Liver (tissue), 9 donors: ENCODE measurements around the gene CHMP3. TPM values are rescaled to one million over a fixed set of nuclear protein-coding genes. Genes with fewer than 3 reads are reported as not detected.

ENCODE experiments used
- DNase-seq: peaks from one replicate; pipeline ENCODE4 v3.0.0-alpha.2; 2017; ENCODE audit warnings: low spot score
- H3K27ac ChIP-seq, 2 donors: one replicate each; pipeline ENCODE4 v1.7.0; 2013; ENCODE audit warnings: inconsistent platforms in 2 of 2, low read length in 2 of 2, control low read depth in 1 of 2, low read depth in 1 of 2, mild to moderate bottlenecking in 1 of 2
- H3K27me3 ChIP-seq, 4 donors: one replicate each; pipeline versions ENCODE4 v1.6.1 to v1.7.0; 2013; ENCODE audit warnings: low read length in 3 of 4, inconsistent platforms in 1 of 4, mild to moderate bottlenecking in 1 of 4, moderate library complexity in 1 of 4; ENCODE audit not compliant: control insufficient read depth in 4 of 4, insufficient read depth in 4 of 4
- H3K36me3 ChIP-seq, 4 donors: one replicate each; pipeline versions ENCODE4 v1.6.1 to v1.7.0; 2013; ENCODE audit warnings: low read length in 3 of 4, mild to moderate bottlenecking in 3 of 4, low read depth in 1 of 4, moderate library complexity in 1 of 4; ENCODE audit not compliant: control insufficient read depth in 4 of 4, insufficient read depth in 3 of 4
- H3K4me1 ChIP-seq, 4 donors: one replicate each; pipeline versions ENCODE4 v1.6.1 to v1.7.0; 2013; ENCODE audit warnings: low read length in 3 of 4, mild to moderate bottlenecking in 3 of 4, moderate library complexity in 1 of 4; ENCODE audit not compliant: control insufficient read depth in 4 of 4, insufficient read depth in 4 of 4
- H3K4me3 ChIP-seq, 3 donors: one replicate each; pipeline versions ENCODE4 v1.6.1 to v1.7.0; 2013; ENCODE audit warnings: low read length in 3 of 3, control low read depth in 1 of 3, low read depth in 1 of 3, mild to moderate bottlenecking in 1 of 3
- H3K9ac ChIP-seq, 2 donors: one replicate each; pipeline ENCODE4 v1.7.0; 2013; ENCODE audit warnings: low read length in 2 of 2, mild to moderate bottlenecking in 2 of 2, moderate library complexity in 2 of 2, control low read depth in 1 of 2, low read depth in 1 of 2
- H3K9me3 ChIP-seq, 4 donors: one replicate each; pipeline versions ENCODE4 v1.6.1 to v1.7.0; 2013; ENCODE audit warnings: low read length in 3 of 4; ENCODE audit not compliant: control insufficient read depth in 4 of 4
- CTCF ChIP-seq: fragments of 150-350 bp; IDR thresholded peaks from 2 replicates; pipeline ENCODE4 v1.5.1; 2017; ENCODE audit warnings: improper control_type of control experiment, low read depth, low read length; ENCODE audit not compliant: missing input control
- EGR1 ChIP-seq, 2 donors: IDR thresholded peaks; 2 replicates each; pipeline ENCODE4 v1.6.1; 2016 to 2018; ENCODE audit warnings: antibody characterized with exemption in 2 of 2, low read depth in 2 of 2
- FOXA1 ChIP-seq: IDR thresholded peaks from 2 replicates; pipeline ENCODE4 v1.6.1; 2016; ENCODE audit warnings: antibody characterized with exemption
- FOXA2 ChIP-seq: IDR thresholded peaks from 2 replicates; pipeline ENCODE4 v1.6.1; 2016; ENCODE audit warnings: antibody characterized with exemption
- GABPA ChIP-seq, 2 donors: IDR thresholded peaks in 1 of 2; conservative IDR thresholded peaks in 1 of 2; 2 replicates each; pipeline ENCODE4 v1.6.1; 2016; ENCODE audit warnings: antibody characterized with exemption in 2 of 2, mild to moderate bottlenecking in 1 of 2, moderate library complexity in 1 of 2
- HNF4A ChIP-seq, 2 donors: conservative IDR thresholded peaks; 2 replicates each; pipeline ENCODE4 v1.6.1; 2016; ENCODE audit warnings: antibody characterized with exemption in 2 of 2, mild to moderate bottlenecking in 2 of 2
- HNF4G ChIP-seq: IDR thresholded peaks from 2 replicates; pipeline ENCODE4 v1.6.1; 2016; ENCODE audit warnings: antibody characterized with exemption
- JUND ChIP-seq, 2 donors: IDR thresholded peaks; 2 replicates each; pipeline ENCODE4 v1.6.1; 2016; ENCODE audit warnings: antibody characterized with exemption in 2 of 2
- MAX ChIP-seq: IDR thresholded peaks from 2 replicates; pipeline ENCODE4 v1.6.1; 2016; ENCODE audit warnings: antibody characterized with exemption
- NR2F2 ChIP-seq: IDR thresholded peaks from 2 replicates; pipeline ENCODE4 v1.6.1; 2016; ENCODE audit warnings: antibody characterized with exemption
- RAD21 ChIP-seq, 2 donors: IDR thresholded peaks; 2 replicates each; pipeline ENCODE4 v1.6.1; 2016; ENCODE audit warnings: antibody characterized with exemption in 2 of 2, mild to moderate bottlenecking in 2 of 2
- REST ChIP-seq: IDR thresholded peaks from 2 replicates; pipeline ENCODE4 v1.6.1; 2016; ENCODE audit warnings: antibody characterized with exemption, mild to moderate bottlenecking
- RXRA ChIP-seq, 2 donors: IDR thresholded peaks; 2 replicates each; pipeline ENCODE4 v1.6.1; 2017 to 2018; ENCODE audit warnings: antibody characterized with exemption in 2 of 2, mild to moderate bottlenecking in 1 of 2
- SP1 ChIP-seq: IDR thresholded peaks from 2 replicates; pipeline ENCODE4 v1.6.1; 2018; ENCODE audit warnings: antibody characterized with exemption, mild to moderate bottlenecking
- TAF1 ChIP-seq: conservative IDR thresholded peaks from 2 replicates; pipeline ENCODE4 v1.6.1; 2016; ENCODE audit warnings: antibody characterized with exemption, mild to moderate bottlenecking
- YY1 ChIP-seq: IDR thresholded peaks from 2 replicates; pipeline ENCODE4 v1.6.1; 2016; ENCODE audit warnings: antibody characterized with exemption, mild to moderate bottlenecking
- WGBS: extraction: QIAGEN DNeasy Blood & Tissue Kit; methylation state at CpG from one replicate; pipeline ENCODE4 v1.1.7; 2013; 5-methylcytosine and 5-hydroxymethylcytosine counted together
- polyA plus RNA-seq, 2 donors: library from polyadenylated mRNA; stranded (reverse) in 1 of 2; unstranded in 1 of 2; fragments of 200-250 nt in 1 of 2; fragments of >200 nt in 1 of 2; fragmentation: Nextera tagmentation in 1 of 2; extraction: Ambion mirVana in 1 of 2; gene quantifications; one replicate each; pipeline versions ENCODE4 v1.2.1 to v1.2.3, GENCODE V29; 2013 to 2015
- total RNA-seq, 2 donors: library from RNA; depleted of rRNA; stranded (reverse); fragments of >200 nt; gene quantifications; one replicate each; pipeline ENCODE4 v1.2.3, GENCODE V29; 2014
- TF ChIP-seq, protein P1 (sequence below): IDR thresholded peaks from 2 replicates; pipeline ENCODE4 v1.6.1; 2016; ENCODE audit warnings: antibody characterized with exemption
- TF ChIP-seq, protein P2 (sequence below): IDR thresholded peaks from 2 replicates; pipeline ENCODE4 v1.6.1; 2016; ENCODE audit warnings: antibody characterized with exemption
- donor health status: healthy.
- donor health status: healthy.
- donor health status: healthy.
- donor health status: healthy.
- donor health status: healthy.

CHMP3 gene
- total and polyA plus RNA-seq, 4 donors = 20.6 to 25.1 (median 24.0) TPM

DNA sequence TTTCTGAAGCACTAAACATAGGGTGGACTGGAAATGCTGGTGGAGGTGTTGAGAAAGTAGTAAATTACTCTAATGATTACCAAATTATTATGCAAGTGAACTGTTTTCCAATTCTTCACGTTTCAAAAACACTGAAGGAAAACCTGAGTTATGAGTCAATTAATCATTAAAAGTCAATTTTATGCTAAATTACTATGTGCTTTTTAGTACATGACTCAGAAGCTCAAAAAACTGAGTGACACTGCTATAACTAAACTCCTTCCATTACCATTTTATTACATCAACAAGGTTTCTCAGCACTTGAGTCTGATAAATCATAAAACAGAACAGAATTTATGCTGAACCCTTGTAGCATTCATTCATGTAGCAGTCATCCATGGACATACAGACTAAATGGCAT lies 20.4 kb downstream of the CHMP3 start:
- Histone ChIP-seq H3K9ac (no peak overlapping the region), H3K9me3 (peaks cover 0 to 2% (median 0%) of the 10 kb centered on the region in 4 donors), H3K27me3 (no peaks in the 10 kb centered on the region), H3K4me3 (no peak overlapping the region), H3K27ac (no peak overlapping the region), H3K4me1 (peaks cover 0 to 2% (median 0%) of the 10 kb centered on the region in 4 donors), H3K36me3 (peaks cover 0 to 3% (median 0%) of the 10 kb centered on the region in 4 donors)
- DNase-seq = no peak
- WGBS = 26% methylated on average over 1 of the region's 1 CpG
- TF ChIP-seq RXRA (IDR thresholded peaks at IDR 0.05) (no peak), MAX (no peak), RAD21 (IDR thresholded peaks at IDR 0.05) (no peak), EGR1 (IDR thresholded peaks at IDR 0.05; ENCODE audit: low read depth in 2 of 2) (no peak), NR2F2 (no peak), REST (no peak), GABPA (IDR thresholded peaks at IDR 0.05 in 1 of 2, conservative IDR thresholded peaks at IDR 0.05 in 1 of 2) (no peak), FOXA1 (no peak), YY1 (no peak), HNF4G (no peak), HNF4A (conservative IDR thresholded peaks at IDR 0.05) (no peak), FOXA2 (no peak), TAF1 (no peak), SP1 (no peak), JUND (IDR thresholded peaks at IDR 0.05) (no peak), CTCF (no peak)
- TF ChIP-seq, protein P1, sequence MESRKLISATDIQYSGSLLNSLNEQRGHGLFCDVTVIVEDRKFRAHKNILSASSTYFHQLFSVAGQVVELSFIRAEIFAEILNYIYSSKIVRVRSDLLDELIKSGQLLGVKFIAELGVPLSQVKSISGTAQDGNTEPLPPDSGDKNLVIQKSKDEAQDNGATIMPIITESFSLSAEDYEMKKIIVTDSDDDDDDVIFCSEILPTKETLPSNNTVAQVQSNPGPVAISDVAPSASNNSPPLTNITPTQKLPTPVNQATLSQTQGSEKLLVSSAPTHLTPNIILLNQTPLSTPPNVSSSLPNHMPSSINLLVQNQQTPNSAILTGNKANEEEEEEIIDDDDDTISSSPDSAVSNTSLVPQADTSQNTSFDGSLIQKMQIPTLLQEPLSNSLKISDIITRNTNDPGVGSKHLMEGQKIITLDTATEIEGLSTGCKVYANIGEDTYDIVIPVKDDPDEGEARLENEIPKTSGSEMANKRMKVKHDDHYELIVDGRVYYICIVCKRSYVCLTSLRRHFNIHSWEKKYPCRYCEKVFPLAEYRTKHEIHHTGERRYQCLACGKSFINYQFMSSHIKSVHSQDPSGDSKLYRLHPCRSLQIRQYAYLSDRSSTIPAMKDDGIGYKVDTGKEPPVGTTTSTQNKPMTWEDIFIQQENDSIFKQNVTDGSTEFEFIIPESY = no peak
- TF ChIP-seq, protein P2, sequence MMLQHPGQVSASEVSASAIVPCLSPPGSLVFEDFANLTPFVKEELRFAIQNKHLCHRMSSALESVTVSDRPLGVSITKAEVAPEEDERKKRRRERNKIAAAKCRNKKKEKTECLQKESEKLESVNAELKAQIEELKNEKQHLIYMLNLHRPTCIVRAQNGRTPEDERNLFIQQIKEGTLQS = no peak
